ENCODE measurements around the gene KMT2A.

KMT2A gene

DNA sequence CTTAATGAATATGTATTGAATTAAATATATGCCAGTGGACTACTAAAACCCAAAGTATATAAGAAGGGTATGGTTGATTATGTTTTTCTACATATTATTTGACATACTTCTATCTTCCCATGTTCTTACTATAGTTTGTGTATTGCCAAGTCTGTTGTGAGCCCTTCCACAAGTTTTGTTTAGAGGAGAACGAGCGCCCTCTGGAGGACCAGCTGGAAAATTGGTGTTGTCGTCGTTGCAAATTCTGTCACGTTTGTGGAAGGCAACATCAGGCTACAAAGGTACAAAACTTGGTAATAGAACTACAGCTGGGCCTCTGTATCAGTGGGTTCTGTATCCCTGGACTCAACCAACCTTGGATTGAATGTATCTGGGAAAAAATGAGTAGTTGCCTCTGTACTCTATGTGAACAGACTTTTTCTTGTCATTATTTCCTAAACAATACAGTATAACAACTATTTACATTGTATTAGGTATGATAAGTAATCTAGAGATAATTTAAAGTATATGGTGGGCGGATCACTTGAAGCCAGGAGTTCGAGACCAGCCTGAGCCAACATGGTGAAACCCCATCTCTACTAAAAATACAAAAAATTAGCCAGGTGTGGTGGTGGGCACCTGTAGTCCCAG, 52.3 kb downstream of the KMT2A start:
- peak; percentile 78 for DNase-seq (ENCODE audit: low read depth)

DNA sequence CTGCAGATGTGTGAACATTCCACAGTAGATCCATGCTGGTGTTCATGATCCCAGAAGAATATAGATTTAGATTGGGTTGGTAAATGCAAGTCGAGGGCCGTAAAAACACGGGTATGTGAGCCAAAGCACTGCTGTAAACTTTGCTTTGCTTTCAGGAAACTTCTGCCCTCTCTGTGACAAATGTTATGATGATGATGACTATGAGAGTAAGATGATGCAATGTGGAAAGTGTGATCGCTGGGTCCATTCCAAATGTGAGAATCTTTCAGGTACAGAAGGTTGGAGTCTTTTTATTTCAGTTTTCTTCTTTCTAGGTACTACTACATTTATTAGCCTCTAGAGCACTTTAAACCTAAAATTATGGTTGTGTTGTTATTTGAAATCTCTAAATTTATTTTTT, 54.7 kb downstream of the KMT2A start:
- no peak for DNase-seq (ENCODE audit: low read depth)

- DNase-seq (ENCODE audit: low read depth): peak; percentile 8
These were observed 61.5 kb downstream of the KMT2A start for GRCh38 chr11:118497831-118498230.

- DNase-seq (ENCODE audit: low read depth): no peak
These were observed 66.9 kb downstream of the KMT2A start for GRCh38 chr11:118503216-118503615.

DNA sequence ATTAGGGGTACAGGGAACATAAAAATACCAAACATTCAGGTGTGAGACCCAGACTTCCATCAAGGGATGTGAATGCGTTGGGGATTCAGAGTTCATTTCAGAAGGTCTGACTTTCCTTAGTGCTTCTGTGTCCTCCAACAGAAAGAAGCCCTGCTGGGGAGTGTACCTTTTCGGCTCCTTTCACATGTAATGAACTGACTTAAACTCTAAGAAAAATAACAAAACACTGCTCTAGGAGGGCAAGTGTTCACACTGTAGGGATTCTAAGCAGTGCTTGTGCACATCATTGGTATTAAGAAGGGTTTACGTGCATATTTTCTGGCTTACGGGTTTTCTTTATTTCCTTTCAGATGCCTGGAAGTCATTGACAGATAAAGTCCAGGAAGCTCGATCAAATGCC, 75.3 kb downstream of the KMT2A start:
- no peak for DNase-seq (ENCODE audit: low read depth)

DNA sequence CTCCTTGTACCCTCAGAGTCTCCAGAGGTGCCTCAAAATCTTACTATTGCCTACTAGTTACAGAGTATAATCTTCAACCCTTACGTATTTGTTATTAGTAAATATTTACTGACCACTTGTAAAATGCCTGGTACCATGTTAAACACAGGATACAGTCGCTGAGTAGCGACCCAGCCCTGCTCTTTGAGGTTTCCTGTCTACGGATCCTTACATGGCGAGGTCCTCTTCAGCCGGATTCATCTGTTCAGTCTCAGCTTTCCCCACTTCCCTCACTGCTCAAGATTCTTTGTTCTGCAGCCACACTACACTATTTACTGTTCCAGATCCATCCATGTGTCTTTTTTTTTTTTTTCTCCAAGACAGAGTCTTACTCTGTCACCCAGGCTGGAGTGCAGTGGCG, 77.8 kb downstream of the KMT2A start:
- DNase-seq (ENCODE audit: low read depth): no peak

- DNase-seq (ENCODE audit: low read depth): no peak
These were observed 83.3 kb downstream of the KMT2A start for GRCh38 chr11:118519549-118519948.

- DNase-seq (ENCODE audit: low read depth): no peak
These were observed 85.6 kb downstream of the KMT2A start for GRCh38 chr11:118521892-118522311.

- peak; percentile 6 for DNase-seq (ENCODE audit: low read depth)
These were observed 86.3 kb downstream of the KMT2A start for GRCh38 chr11:118522571-118523072.

DNA sequence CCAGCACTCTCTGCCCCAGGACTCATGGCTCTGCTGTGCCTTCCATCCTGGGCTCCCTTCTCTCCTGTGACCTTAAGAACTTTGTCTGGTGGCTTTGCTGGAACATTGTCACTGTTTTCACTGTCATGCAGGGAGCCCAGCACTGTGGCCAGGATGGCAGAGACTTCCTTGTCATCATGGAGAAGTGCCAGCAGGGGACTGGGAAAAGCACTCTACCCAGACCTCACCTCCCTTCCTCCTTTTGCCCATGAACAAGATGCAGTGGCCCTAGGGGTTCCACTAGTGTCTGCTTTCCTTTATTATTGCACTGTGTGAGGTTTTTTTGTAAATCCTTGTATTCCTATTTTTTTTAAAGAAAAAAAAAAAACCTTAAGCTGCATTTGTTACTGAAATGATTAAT, 88.1 kb downstream of the KMT2A start:
- no peak for DNase-seq (ENCODE audit: low read depth)

- DNase-seq (ENCODE audit: low read depth): no peak
These were observed 88.6 kb downstream of the KMT2A start for GRCh38 chr11:118524757-118525470.

- DNase-seq (ENCODE audit: low read depth): no peak
These were observed 90.4 kb downstream of the KMT2A start for GRCh38 chr11:118526688-118527087.

DNA sequence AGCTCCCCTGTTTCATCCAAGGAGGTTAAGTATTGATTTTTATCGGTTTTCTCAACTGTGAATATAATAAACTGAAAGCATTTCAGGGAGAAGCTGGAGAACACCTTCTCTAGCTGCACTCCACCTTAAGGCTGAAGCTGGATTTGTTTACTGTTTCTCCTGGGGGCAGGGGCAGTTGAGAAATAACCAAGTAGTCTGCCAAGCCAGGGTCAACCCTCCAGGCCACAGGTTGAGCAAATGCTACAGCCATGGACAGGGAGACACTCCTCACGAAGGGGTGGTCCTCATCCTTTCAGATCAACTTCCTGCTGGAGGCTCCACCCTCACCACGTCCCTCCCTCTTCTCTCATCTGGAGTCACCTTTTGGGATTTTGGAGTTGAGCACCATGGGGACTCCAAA, 90.8 kb downstream of the KMT2A start, which contains the start of gene TTC36:
TTC36 (plus strand) TSS at position 366 of the 400 bp plus-strand sequence; CDS start at position 387, 21 bp downstream.
- no peak for DNase-seq (ENCODE audit: low read depth)

- no peak for DNase-seq (ENCODE audit: low read depth)
These were observed 92.2 kb downstream of the KMT2A start for GRCh38 chr11:118528511-118528910.

- no peak for DNase-seq (ENCODE audit: low read depth)
These were observed 93.4 kb downstream of the KMT2A start for GRCh38 chr11:118529584-118530175.

DNA sequence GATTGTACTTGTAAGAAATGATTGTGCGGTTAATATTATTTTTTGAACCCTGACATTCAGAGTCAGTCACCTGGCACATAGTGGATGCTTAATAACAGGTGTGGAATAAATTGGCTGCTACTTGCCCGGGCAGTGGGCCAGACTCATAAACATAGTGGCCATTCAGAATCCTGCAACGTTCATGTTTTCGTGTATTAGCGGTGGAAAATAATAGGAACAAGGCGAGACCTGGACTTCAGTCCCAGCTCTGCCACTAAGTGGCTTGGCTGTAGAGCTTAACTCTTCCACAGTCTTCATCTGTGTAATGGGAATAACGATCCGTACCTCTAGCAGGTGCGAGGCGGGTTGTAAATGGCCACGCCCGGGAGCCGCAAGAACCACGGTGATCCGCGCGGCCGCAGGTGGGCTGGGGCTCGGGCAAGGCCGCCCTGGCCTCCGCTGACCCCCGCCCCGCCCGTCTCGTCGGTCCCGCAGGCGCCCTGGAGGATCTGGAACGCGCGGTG, 93.9 kb downstream of the KMT2A start:
- DNase-seq (ENCODE audit: low read depth): no peak

GRCh38 chr11:118530683-118531596, 94.6 kb downstream of the KMT2A start, which contains the start of gene TMEM25:
Gene TMEM25 (plus strand): TSS chr11:118531192. CDS start chr11:118531802, 610 bp downstream.
- no peak for DNase-seq (ENCODE audit: low read depth)

DNA sequence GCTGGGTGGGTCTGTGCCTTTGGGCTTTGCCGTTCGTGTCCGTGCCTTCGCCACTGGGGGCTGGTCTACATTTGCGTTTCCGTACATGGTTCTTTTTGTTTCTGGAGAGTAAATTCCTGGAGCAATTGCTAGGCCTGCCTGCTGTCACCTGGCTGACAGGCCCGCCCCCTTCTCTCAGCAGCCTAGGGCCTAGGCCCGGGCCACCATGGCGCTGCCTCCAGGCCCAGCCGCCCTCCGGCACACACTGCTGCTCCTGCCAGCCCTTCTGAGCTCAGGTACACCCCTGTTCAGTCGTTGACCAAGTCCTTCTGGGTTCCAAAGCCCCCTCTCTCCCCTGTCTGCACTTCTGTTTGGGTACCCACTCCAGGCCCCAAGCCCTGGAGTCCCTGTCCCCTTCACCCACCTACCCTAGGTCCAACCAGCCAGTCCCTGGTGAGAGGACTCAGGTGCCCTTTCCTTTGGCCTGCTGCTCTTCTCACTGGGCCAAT, 95.3 kb downstream of the KMT2A start:
- no peak for DNase-seq (ENCODE audit: low read depth)

- DNase-seq (ENCODE audit: low read depth): no peak
These were observed 95.8 kb downstream of the KMT2A start for GRCh38 chr11:118532091-118532490.

GRCh38 chr11:118532852-118533768, 96.8 kb downstream of the KMT2A start:
- no peak for DNase-seq (ENCODE audit: low read depth)

Measured in fibroblast of the conjunctiva (primary cell).